Fibroblast of pulmonary artery (primary cell): ENCODE measurements around the gene FYCO1.

Experiments
- DNase-seq: peaks from one replicate; pipeline ENCODE4 v3.0.0-alpha.2; 2010; ENCODE audit warnings: low read depth
- H3K4me3 ChIP-seq: replicated peaks from 2 replicates; pipeline ENCODE4 v1.5.1; 2011; ENCODE audit warnings: low read depth, mild to moderate bottlenecking, control low read depth, low read length, moderate library complexity
- TF ChIP-seq, protein P1 (sequence below): IDR thresholded peaks from 2 replicates; pipeline ENCODE4 v1.5.1; 2011; ENCODE audit warnings: mild to moderate bottlenecking, control low read depth, low read length, inconsistent platforms; ENCODE audit errors: missing control alignments

FYCO1 gene

DNA sequence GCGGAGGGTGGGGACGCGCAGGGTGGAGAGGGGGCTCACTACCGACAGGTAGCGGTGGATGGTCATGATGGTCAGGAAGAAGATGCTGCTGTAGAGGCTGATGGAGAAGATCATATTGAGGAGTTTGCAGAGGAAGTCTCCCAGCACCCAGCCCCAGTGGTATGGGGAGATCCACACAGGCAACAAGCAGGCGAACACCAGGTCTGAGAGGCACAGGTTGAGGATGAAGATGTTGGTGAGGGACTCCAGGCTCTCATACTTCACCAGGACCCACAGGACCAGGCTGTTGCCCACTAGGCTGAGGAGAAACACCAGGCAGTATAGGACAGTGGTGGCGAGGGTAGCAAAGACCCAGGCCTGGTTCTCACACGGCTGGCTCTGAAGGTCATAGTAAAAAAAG lies 25.9 kb upstream of the FYCO1 start:
- no peak for DNase-seq
- TF ChIP-seq, protein P1, sequence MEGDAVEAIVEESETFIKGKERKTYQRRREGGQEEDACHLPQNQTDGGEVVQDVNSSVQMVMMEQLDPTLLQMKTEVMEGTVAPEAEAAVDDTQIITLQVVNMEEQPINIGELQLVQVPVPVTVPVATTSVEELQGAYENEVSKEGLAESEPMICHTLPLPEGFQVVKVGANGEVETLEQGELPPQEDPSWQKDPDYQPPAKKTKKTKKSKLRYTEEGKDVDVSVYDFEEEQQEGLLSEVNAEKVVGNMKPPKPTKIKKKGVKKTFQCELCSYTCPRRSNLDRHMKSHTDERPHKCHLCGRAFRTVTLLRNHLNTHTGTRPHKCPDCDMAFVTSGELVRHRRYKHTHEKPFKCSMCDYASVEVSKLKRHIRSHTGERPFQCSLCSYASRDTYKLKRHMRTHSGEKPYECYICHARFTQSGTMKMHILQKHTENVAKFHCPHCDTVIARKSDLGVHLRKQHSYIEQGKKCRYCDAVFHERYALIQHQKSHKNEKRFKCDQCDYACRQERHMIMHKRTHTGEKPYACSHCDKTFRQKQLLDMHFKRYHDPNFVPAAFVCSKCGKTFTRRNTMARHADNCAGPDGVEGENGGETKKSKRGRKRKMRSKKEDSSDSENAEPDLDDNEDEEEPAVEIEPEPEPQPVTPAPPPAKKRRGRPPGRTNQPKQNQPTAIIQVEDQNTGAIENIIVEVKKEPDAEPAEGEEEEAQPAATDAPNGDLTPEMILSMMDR: no peak
- no peak overlapping the region for H3K4me3 ChIP-seq

DNA sequence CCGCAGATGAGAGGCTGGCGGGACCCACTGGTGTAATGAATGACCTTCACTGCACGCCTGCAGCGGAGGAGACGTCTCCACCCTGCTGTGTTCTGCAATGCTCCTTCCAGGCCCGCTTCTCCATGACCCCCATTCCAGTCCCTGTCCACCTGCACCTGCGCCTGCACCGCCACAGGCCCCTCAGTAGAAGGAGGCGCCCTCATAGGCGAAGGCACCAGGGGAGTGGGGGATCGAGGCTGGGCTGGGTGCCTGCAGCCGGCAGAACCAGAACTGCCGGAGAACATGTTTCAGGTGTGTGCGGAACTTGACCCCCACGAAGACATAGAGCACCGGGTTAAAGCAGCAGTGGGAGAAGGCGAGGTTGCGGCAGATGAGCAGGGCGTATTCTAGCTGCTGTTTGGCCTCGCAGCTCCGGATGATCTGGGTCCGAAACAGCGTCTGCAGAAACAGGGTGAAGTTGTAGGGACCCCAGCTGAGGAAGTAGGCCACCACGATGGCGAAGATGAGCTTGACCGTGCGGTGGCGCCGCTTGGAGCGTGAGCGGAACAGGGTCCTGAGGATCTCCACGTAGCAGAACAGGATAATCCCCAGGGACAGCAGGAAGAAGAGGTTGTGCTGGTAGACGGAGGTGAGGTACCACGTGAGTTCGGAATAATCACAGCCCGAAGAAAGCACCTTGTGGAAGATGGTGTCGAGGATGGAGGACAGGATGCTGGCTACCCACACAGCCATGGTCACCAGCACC lies 25.3 kb upstream of the FYCO1 start:
- no peak overlapping the region for H3K4me3 ChIP-seq
- TF ChIP-seq, protein P1: no peak
- DNase-seq: no peak

DNA sequence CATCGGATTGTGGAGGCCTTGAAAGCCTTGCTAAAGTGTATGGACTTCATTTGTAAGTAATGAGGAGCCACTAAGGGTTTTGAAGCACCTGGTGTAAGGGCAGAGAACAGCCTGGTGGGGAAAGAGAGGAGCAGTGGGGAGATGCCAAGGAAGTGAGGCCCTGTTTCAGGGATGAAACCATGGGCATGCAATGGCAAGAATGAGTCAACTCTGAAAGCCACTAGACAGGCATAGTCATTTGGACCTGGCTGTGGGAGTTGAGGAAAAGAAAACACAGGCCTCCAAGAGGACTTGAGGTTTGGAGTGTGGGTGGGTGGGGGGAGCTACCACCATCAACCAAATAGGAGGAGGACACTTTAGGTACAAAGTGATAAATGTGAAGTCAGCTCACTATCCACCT lies 24.1 kb upstream of the FYCO1 start:
- TF ChIP-seq, protein P1: no peak
- DNase-seq: no peak
- no peak overlapping the region for H3K4me3 ChIP-seq

DNA sequence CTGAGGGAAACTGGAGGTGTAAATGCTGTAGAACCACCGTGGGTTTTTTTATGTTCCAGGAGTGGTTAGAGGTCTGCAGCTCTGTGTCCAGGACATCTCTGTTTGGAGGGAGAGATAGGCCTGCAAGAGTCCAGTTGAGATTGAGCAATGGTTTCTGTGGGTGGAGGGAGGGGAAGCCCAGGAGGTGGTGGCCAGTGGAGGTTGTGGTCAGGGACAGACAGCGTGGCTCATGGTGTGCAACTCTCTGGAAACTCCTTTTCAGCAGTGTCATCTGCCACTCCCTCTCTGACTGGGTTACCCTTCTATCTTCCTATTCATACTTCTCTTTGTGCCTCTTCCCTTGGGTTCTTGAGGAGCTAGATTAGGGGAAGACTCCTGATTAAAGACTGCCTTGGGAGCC lies 22.1 kb upstream of the FYCO1 start:
- TF ChIP-seq, protein P1: no peak
- peak; percentile 8 for DNase-seq
- H3K4me3 ChIP-seq: no peak overlapping the region

DNA sequence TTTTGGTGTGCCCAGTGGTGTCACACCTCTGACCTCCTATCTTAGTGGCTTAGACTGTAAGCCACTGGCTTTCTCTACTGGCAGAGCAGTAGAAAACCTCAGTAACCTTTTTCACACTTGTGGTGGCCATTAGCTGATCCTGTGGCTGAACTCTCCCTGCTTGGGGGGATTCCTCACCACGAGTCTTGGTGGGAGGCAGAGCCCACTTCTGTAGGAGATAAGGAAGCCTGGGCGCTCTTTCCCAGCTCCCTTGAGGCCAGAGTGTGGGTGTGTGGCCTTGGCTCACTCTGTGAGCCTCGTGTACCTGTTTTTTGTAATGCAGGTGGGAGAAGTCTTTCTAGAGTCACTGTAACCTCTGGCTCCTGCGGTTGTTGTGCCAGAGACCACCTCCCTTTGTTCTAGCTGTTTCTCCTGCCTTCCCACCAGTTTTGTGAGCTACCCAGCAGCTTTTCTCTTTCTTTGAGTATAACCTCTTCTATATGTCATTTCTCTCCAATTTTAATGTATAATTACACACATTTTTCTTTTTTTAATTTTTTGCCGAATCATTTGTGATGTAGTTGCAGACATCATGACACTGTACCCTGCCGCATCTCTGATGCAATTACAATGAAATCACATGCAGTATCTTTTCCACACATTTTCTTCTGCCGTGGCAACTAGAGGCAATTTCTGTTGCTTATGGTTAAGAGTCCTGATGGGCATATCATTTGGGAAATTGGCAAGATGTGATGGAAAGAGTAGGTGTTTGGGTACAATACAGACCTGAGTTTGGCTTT lies 17.9 kb upstream of the FYCO1 start:
- DNase-seq: no peak
- TF ChIP-seq, protein P1: no peak
- H3K4me3 ChIP-seq: no peak overlapping the region

DNA sequence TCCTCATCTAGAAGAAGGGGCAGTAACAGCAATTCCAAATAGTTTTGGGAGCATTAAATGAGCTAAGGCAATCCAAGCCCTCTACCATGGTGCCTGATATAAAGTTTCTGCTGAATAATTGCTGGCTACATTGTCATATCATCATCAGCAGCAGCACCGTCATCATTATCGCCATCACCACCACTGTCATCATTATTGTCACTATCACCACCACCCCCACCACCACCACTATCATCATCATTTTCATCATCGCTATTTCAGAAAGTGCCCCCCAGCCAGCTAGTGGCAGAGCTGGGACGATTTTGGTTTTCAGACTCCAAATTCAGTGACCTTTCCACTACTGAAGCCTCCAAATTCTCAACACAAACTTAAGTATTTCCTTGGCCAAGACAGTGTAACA lies 16.6 kb upstream of the FYCO1 start:
- H3K4me3 ChIP-seq: no peak overlapping the region
- TF ChIP-seq, protein P1: no peak
- DNase-seq: no peak
